ENCODE measurements around the gene TMEM107.

DNA sequence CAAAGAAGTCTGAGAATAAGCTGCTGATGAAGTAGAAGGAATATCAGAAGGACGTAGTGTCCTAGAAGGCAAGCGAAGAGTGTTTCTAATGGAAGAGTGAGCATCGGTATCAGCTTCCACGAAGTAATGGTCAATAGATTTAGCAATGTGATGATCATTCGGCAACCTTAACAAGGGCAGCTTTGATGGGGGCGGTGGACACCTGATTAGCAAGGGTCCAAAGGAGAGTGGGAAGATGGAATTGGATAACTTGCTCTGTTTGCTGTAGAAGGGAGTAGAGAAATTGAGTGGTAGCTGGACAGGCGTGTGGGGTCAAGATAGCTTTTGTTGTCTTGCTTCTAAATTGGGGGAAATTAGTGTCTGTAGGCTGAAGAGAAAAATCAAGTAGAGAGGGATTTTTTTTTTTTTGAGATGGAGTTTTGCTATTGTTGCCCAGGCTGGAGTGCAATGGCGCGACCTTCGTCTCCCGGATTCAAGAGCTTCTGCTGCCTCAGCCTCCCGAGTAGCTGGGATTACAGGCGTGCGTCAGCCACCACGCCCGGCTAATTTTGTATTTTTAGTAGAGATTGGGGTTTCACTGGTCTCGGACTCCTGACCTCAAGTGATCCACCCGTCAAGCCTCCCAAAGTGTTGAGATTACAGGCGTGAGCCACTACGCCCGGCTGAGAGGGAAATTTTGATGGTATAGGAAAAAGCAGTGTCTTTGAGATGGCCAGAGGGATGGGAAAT is 38.4 kb downstream of the TMEM107 start:
- TF ChIP-seq GABPA (IDR thresholded peaks at IDR 0.05; ENCODE audit: low read depth): no peak
- TF ChIP-seq, protein P1, sequence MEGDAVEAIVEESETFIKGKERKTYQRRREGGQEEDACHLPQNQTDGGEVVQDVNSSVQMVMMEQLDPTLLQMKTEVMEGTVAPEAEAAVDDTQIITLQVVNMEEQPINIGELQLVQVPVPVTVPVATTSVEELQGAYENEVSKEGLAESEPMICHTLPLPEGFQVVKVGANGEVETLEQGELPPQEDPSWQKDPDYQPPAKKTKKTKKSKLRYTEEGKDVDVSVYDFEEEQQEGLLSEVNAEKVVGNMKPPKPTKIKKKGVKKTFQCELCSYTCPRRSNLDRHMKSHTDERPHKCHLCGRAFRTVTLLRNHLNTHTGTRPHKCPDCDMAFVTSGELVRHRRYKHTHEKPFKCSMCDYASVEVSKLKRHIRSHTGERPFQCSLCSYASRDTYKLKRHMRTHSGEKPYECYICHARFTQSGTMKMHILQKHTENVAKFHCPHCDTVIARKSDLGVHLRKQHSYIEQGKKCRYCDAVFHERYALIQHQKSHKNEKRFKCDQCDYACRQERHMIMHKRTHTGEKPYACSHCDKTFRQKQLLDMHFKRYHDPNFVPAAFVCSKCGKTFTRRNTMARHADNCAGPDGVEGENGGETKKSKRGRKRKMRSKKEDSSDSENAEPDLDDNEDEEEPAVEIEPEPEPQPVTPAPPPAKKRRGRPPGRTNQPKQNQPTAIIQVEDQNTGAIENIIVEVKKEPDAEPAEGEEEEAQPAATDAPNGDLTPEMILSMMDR (IDR thresholded peaks at IDR 0.05; ENCODE audit: insufficient read depth, low read length): no peak

All from HL-60 (cell line).